Measurements from ENCODE around the gene RGS16. TPM values are rescaled to one million over a fixed set of nuclear protein-coding genes. Genes with fewer than 3 reads are reported as not detected.

RGS16 gene
- total RNA-seq, 1 experiment from 2014 or later: 6.5 TPM

DNA sequence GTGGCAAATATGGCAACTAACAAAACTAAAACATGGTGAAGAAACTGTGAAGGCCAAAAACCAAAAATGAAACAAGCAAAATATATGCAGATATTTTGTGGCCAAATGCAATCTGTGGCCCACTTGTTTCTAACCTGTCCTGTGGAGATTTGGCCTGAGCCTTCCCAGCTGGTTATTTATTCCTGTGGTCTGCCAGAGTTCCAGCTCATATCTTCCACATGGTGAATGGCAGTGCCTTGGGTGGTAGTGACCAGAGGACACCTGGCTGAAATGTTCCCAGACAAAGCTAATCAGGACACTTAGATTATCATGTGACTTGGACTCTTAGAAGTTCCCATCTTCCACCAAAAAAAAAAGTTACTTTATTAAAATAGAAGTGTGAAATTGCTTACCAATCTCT is 54.8 kb downstream of the RGS16 start:
- Histone ChIP-seq H3K4me3 (replicated peaks in 1 of 2; ENCODE audit: low read depth in 1 of 2, low read length in 2 of 2) (no peak overlapping the region), H3K27ac (ENCODE audit: low read depth, low read length) (no peak overlapping the region), H3K9ac (ENCODE audit: low read length) (no peak overlapping the region), H3K36me3 (ENCODE audit: control insufficient read depth in 1 of 2, insufficient read depth in 2 of 2, low read length in 2 of 2) (no peaks in the 10 kb centered on the region), H3K9me3 (ENCODE audit: control insufficient read depth in 1 of 2, insufficient read depth in 1 of 2, low read depth in 1 of 2, low read length in 2 of 2) (no peaks in the 10 kb centered on the region), H3K27me3 (ENCODE audit: insufficient read depth, low read length) (no peaks in the 10 kb centered on the region), H3K9me2 (ENCODE audit: insufficient read depth) (no peaks in the 10 kb centered on the region), H4K20me1 (ENCODE audit: insufficient read depth) (no peaks in the 10 kb centered on the region), H2AFZ (ENCODE audit: low read depth, low read length, poor library complexity, severe bottlenecking) (no peak overlapping the region), H3K4me2 (ENCODE audit: low read length) (no peak overlapping the region), H3K4me1 (ENCODE audit: control insufficient read depth in 1 of 2, insufficient read depth in 2 of 2, low read length in 2 of 2) (no peaks in the 10 kb centered on the region), H3K79me2 (ENCODE audit: insufficient read depth, low read length) (no peaks in the 10 kb centered on the region)
- no peak for TF ChIP-seq RAD21 (IDR thresholded peaks at IDR 0.05; ENCODE audit: low read depth)
- no peak for TF ChIP-seq POLR2AphosphoS5 (IDR thresholded peaks at IDR 0.05; ENCODE audit: low read depth, low read length)
- no peak for TF ChIP-seq SP1 (IDR thresholded peaks at IDR 0.05; ENCODE audit: low read depth)
- TF ChIP-seq POLR2A (IDR thresholded peaks at IDR 0.05; ENCODE audit: borderline replicate concordance, extremely low read depth, insufficient read depth, insufficient read length): no peak
- TF ChIP-seq EGR1 (IDR thresholded peaks at IDR 0.05; ENCODE audit: low read depth): no peak
- TF ChIP-seq CEBPB (IDR thresholded peaks at IDR 0.05; ENCODE audit: low read depth): no peak
- TF ChIP-seq, protein P1, sequence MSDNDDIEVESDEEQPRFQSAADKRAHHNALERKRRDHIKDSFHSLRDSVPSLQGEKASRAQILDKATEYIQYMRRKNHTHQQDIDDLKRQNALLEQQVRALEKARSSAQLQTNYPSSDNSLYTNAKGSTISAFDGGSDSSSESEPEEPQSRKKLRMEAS (IDR thresholded peaks at IDR 0.05): no peak
- no peak for TF ChIP-seq YY1 (IDR thresholded peaks at IDR 0.05; ENCODE audit: extremely low read depth, insufficient replicate concordance, low read depth, low read length)
- TF ChIP-seq SRF (IDR thresholded peaks at IDR 0.05; ENCODE audit: low read depth): no peak
- TF ChIP-seq ELF1 (IDR thresholded peaks at IDR 0.05; ENCODE audit: borderline replicate concordance, low read depth): no peak
- TF ChIP-seq TCF7L2 (IDR thresholded peaks at IDR 0.05; ENCODE audit: borderline replicate concordance, extremely low read depth, insufficient read depth, insufficient read length): no peak
- no peak for TF ChIP-seq EZH2 (IDR thresholded peaks at IDR 0.05)
- no peak for TF ChIP-seq FOSL1 (IDR thresholded peaks at IDR 0.05; ENCODE audit: low read depth)
- TF ChIP-seq JUND (IDR thresholded peaks at IDR 0.05): no peak
- no peak for TF ChIP-seq CTCF (IDR thresholded peaks at IDR 0.05 in 2 of 3, conservative IDR thresholded peaks at IDR 0.05 in 1 of 3; ENCODE audit: borderline replicate concordance in 1 of 3, insufficient read depth in 1 of 3, low read depth in 2 of 3, low read length in 2 of 3)
- TF ChIP-seq CBX3 (IDR thresholded peaks at IDR 0.05; ENCODE audit: low read depth): no peak
- no peak for TF ChIP-seq EZH2phosphoT487 (IDR thresholded peaks at IDR 0.05; ENCODE audit: borderline replicate concordance)
- TF ChIP-seq ZNF274 (IDR thresholded peaks at IDR 0.05; ENCODE audit: low read depth, low read length): no peak
- TF ChIP-seq, protein P2, sequence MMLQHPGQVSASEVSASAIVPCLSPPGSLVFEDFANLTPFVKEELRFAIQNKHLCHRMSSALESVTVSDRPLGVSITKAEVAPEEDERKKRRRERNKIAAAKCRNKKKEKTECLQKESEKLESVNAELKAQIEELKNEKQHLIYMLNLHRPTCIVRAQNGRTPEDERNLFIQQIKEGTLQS (IDR thresholded peaks at IDR 0.05): no peak
- TF ChIP-seq ZBTB33 (IDR thresholded peaks at IDR 0.05; ENCODE audit: extremely low read depth, insufficient replicate concordance, low read length): no peak
- RAD21 ChIA-PET (ENCODE audit: low non-redundant PET in 1 of 2, low total read pairs in 2 of 2, uncharacterized antibody in 2 of 2, unreplicated experiment in 2 of 2): interaction anchor here in 1 of 2 experiments (0.6 kb wide), 1 partner anchor 24 kb away, joined by 3 read pairs; no protein-coding TSS in a partner anchor
- no TSS peak for BruUV-seq (replicated peaks)
- CTCF ChIA-PET: interaction anchor here (1.1 kb wide), 1 partner anchor 46 kb away, joined by 3 read pairs; no protein-coding TSS in a partner anchor
- DNase-seq (ENCODE audit: low read depth, low spot score) (no peak), ATAC-seq (no peak)
- POLR2A ChIA-PET: no interaction called here
- intact Hi-C loops (cut with micrococcal nuclease): no loop called here

Measured in HCT116 (cell line).